CD8-positive, alpha-beta memory T cell (primary cell): ENCODE results near the gene STARD13. TPM values are rescaled to one million over a fixed set of nuclear protein-coding genes. Genes with fewer than 3 reads are reported as not detected.

Experiments used
- CTCF ChIA-PET: fragments of 350-600 bp; sonication (Branson Sonifier 250); formaldehyde crosslinking; loops from one replicate; lab custom pipeline; 2021; ENCODE audit warnings: antibody characterized with exemption; lab: Charles Lee
- POLR2A ChIA-PET: fragments of 350-600 bp; sonication (Branson Sonifier 250); formaldehyde crosslinking; loops from one replicate; lab custom pipeline; 2021; ENCODE audit warnings: antibody characterized with exemption; lab: Charles Lee
- DNase-seq, 5 donors: peaks; one replicate each; pipeline versions ENCODE4 v3.0.0 to v3.0.0-alpha.2; 2020 to 2022; ENCODE audit warnings: mixed read lengths in 1 of 5
- H3K27ac ChIP-seq: one replicate; pipeline ENCODE4 v1.7.0; 2013; ENCODE audit warnings: low read depth, mild to moderate bottlenecking, low read length, moderate library complexity
- H3K27me3 ChIP-seq: 2 replicates; pipeline ENCODE4 v1.7.0; 2013; ENCODE audit warnings: low read length, mild to moderate bottlenecking; ENCODE audit not compliant: insufficient read depth, poor library complexity, severe bottlenecking
- H3K36me3 ChIP-seq: 2 replicates; pipeline ENCODE4 v1.7.0; 2013; ENCODE audit warnings: mild to moderate bottlenecking, low read length, moderate library complexity; ENCODE audit not compliant: insufficient read depth
- H3K4me1 ChIP-seq: 2 replicates; pipeline ENCODE4 v1.7.0; 2013; ENCODE audit warnings: mild to moderate bottlenecking, low read length, moderate library complexity; ENCODE audit not compliant: insufficient read depth
- H3K4me3 ChIP-seq: 2 replicates; pipeline ENCODE4 v1.7.0; 2013; ENCODE audit warnings: mild to moderate bottlenecking, low read length
- H3K9me3 ChIP-seq: 2 replicates; pipeline ENCODE4 v1.7.0; 2013; ENCODE audit warnings: mild to moderate bottlenecking, low read length
- H3K27ac Mint-ChIP-seq, 8 donors: one replicate each; pipeline ENCODE4 v1.8.0; 2020 to 2021; ENCODE audit warnings: mixed read lengths in 8 of 8, mild to moderate bottlenecking in 6 of 8, inconsistent platforms in 3 of 8, moderate library complexity in 3 of 8
- H3K27me3 Mint-ChIP-seq, 2 donors: one replicate each; pipeline ENCODE4 v1.8.0; 2020 to 2021; ENCODE audit warnings: mixed read lengths in 2 of 2, mild to moderate bottlenecking in 1 of 2, moderate library complexity in 1 of 2
- H3K36me3 Mint-ChIP-seq, 3 donors: one replicate each; pipeline ENCODE4 v1.8.0; 2020 to 2021; ENCODE audit warnings: mixed read lengths in 3 of 3, inconsistent platforms in 1 of 3, mild to moderate bottlenecking in 1 of 3
- H3K4me1 Mint-ChIP-seq, 3 donors: one replicate each; pipeline ENCODE4 v1.8.0; 2020 to 2021; ENCODE audit warnings: mixed read lengths in 3 of 3, inconsistent platforms in 1 of 3, mild to moderate bottlenecking in 1 of 3
- H3K4me3 Mint-ChIP-seq, 7 donors: one replicate each; pipeline ENCODE4 v1.8.0; 2020 to 2021; ENCODE audit warnings: mixed read lengths in 7 of 7, mild to moderate bottlenecking in 6 of 7, moderate library complexity in 4 of 7, inconsistent platforms in 2 of 7
- H3K9me3 Mint-ChIP-seq, 5 donors: one replicate each; pipeline ENCODE4 v1.8.0; 2020 to 2022; ENCODE audit warnings: mixed read lengths in 5 of 5, mild to moderate bottlenecking in 3 of 5, moderate library complexity in 2 of 5, inconsistent platforms in 1 of 5
- polyA plus RNA-seq: library from polyadenylated mRNA; unstranded; fragments of 300-500 nt; fragmentation: Illumina TruSeq; gene quantifications from one replicate; pipeline ENCODE4 v1.2.3, GENCODE V29; 2021
- total RNA-seq, 2 experiments: library from RNA; stranded (reverse); gene quantifications; one replicate each; pipeline ENCODE4 v1.2.3, GENCODE V29; 2021

The STARD13 gene
- total and polyA plus RNA-seq, 3 experiments from 2014 or later = 0.40 to 0.48 TPM; not detected in 1

GRCh38 chr13:33299626-33300025, 14.1 kb upstream of the STARD13 start:
- CTCF ChIA-PET = no interaction called here

DNA sequence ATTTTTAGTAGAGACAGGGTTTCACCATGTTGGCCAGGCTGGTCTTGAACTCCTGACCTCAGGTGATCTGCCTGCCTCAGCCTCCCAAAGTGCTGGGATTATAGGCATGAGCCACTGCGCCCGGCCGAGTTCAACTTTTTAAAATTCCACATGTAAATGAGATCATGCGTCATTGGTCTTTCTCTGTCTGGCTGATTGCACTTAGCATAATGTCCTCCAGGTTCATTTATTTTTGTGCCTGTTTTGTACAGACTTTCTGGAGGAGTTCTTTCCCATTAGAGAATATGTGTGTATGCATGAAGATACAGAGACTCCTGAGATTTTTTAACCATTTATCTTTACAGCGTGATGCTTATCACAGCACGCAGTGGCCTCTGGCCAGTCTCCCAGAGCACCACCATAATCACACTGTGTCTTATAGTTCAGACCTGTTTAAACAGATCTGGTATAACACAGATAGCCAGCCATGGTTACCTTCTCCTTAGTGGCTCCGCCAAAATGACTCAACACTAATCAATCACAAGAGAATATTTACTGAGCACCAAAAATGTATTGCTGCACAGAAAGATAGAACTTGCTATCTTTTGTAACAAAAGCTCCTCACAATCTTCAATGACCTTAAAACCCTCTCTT, 11.4 kb upstream of the STARD13 start:
- DNase-seq = no peak
- H3K27ac Mint-ChIP-seq = no peak overlapping the region
- CTCF ChIA-PET = no interaction called here
- H3K4me3 Mint-ChIP-seq = no peak overlapping the region
- H3K4me3 ChIP-seq = no peak overlapping the region
- H3K9me3 Mint-ChIP-seq = no peaks in the 10 kb centered on the region
- H3K36me3 Mint-ChIP-seq = no peaks in the 10 kb centered on the region
- no peaks in the 10 kb centered on the region for H3K27me3 ChIP-seq
- peaks cover 4 to 6% (median 5%) of the 10 kb centered on the region in 3 donors for H3K4me1 Mint-ChIP-seq
- no peaks in the 10 kb centered on the region for H3K4me1 ChIP-seq
- no peaks in the 10 kb centered on the region for H3K36me3 ChIP-seq
- H3K27me3 Mint-ChIP-seq = peaks cover 3 to 14% of the 10 kb centered on the region in 2 donors
- H3K27ac ChIP-seq = no peak overlapping the region
- POLR2A ChIA-PET = no interaction called here
- no peaks in the 10 kb centered on the region for H3K9me3 ChIP-seq

More at GRCh38 chr13:33299626-33300025, 14.1 kb upstream of the STARD13 start:
- no peaks in the 10 kb centered on the region for H3K9me3 ChIP-seq
- H3K4me1 ChIP-seq = no peaks in the 10 kb centered on the region
- H3K36me3 Mint-ChIP-seq = no peaks in the 10 kb centered on the region
- H3K27ac Mint-ChIP-seq = no peak overlapping the region
- H3K9me3 Mint-ChIP-seq = no peaks in the 10 kb centered on the region
- no peak overlapping the region for H3K4me3 ChIP-seq
- H3K4me1 Mint-ChIP-seq = no peaks in the 10 kb centered on the region
- POLR2A ChIA-PET = no interaction called here
- H3K4me3 Mint-ChIP-seq = no peak overlapping the region
- no peaks in the 10 kb centered on the region for H3K36me3 ChIP-seq
- H3K27ac ChIP-seq = no peak overlapping the region
- H3K27me3 ChIP-seq = no peaks in the 10 kb centered on the region
- H3K27me3 Mint-ChIP-seq = peaks cover 1 to 16% of the 10 kb centered on the region in 2 donors
- no peak for DNase-seq

DNA sequence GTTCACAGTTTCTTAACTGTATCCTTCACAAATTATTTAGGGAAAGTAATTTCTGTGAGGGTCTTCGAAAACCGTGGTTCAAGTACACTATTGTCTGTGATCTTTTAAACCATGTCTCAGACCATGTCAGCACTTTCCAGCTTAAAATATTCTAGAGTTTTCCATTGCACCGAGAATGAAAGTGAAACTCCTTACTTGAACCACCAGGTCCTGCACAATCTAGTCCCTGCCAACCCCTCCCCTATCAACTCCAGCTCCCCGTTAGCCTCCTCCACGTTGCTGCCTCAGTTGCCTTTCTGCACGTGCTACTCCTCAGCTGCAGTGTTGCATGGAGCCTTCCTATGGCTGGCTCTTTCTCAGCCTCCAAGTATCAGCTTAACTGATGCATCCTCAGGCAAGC, 7.2 kb upstream of the STARD13 start:
- DNase-seq = no peak
- peaks cover 9 to 29% of the 10 kb centered on the region in 2 donors for H3K27me3 Mint-ChIP-seq
- no peaks in the 10 kb centered on the region for H3K9me3 Mint-ChIP-seq
- CTCF ChIA-PET = no interaction called here
- POLR2A ChIA-PET = no interaction called here
- no peak overlapping the region for H3K4me3 ChIP-seq
- peak overlapping the region in 6 of 7 donors; percentile 29 to 58 (median 43) for H3K4me3 Mint-ChIP-seq
- no peaks in the 10 kb centered on the region for H3K36me3 Mint-ChIP-seq
- no peaks in the 10 kb centered on the region for H3K4me1 ChIP-seq
- H3K27me3 ChIP-seq = no peaks in the 10 kb centered on the region
- no peaks in the 10 kb centered on the region for H3K36me3 ChIP-seq
- H3K27ac ChIP-seq = no peak overlapping the region
- H3K4me1 Mint-ChIP-seq = peaks cover 4 to 6% (median 5%) of the 10 kb centered on the region in 3 donors
- H3K27ac Mint-ChIP-seq = no peak overlapping the region
- H3K9me3 ChIP-seq = no peaks in the 10 kb centered on the region

DNA sequence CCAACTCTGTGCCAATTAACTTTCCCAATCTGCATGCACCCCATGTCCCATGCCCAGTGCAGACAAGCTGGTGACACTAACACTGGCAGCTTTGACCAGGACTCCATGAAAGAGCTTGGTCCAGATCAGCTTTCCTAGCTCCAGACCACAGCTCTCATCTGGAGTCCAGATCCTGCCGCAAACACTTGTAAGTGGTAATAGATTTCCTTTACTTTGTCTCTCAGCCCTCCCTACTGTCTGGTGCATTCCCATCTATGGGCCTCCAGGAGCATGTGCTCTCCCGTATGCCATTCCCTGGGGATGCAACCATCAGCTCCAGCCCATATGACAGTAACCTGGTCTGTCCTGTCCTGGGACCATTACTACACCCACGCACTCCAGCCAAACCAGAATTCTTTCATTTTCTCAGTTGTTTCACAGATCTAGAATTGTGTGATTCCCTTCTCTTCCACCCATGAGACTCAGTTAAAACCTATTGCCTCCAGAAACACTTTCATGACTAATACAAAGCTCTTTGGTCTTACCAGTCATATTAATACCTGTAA, 4.9 kb upstream of the STARD13 start:
- peaks cover 4% of the 10 kb centered on the region for H3K27me3 ChIP-seq
- H3K36me3 Mint-ChIP-seq = no peaks in the 10 kb centered on the region
- no peak overlapping the region for H3K4me3 ChIP-seq
- no peak for DNase-seq
- H3K27me3 Mint-ChIP-seq = peaks cover 11 to 40% of the 10 kb centered on the region in 2 donors
- no peaks in the 10 kb centered on the region for H3K36me3 ChIP-seq
- H3K27ac ChIP-seq = no peak overlapping the region
- peaks cover 6% of the 10 kb centered on the region for H3K4me1 ChIP-seq
- no peak overlapping the region for H3K27ac Mint-ChIP-seq
- H3K9me3 ChIP-seq = no peaks in the 10 kb centered on the region
- POLR2A ChIA-PET = no interaction called here
- H3K4me3 Mint-ChIP-seq = no peak overlapping the region
- peaks cover 13 to 17% (median 14%) of the 10 kb centered on the region in 3 donors for H3K4me1 Mint-ChIP-seq
- H3K9me3 Mint-ChIP-seq = no peaks in the 10 kb centered on the region
- CTCF ChIA-PET = no interaction called here

DNA sequence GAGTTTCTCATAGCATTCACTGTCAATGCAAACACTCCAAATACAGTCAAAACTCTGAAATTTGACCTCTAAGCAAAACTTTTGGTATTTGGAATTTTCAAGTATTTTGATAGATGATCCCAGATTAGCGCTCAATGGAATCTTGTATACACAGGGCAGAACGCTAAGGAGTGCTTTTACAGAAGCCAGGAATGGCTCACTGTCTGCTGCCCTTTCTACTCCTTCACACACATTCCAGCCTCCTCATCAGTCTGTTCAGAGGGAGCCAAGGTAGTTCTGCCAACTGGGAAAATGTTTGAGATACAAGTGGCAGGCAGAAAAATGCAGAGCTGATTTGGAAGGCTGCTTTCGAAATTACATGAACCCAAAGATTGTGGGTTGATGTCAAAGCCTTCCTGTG, 4.4 kb upstream of the STARD13 start:
- Mint-ChIP-seq H3K4me3 (no peak overlapping the region), H3K9me3 (no peaks in the 10 kb centered on the region), H3K27me3 (peaks cover 15 to 44% of the 10 kb centered on the region in 2 donors), H3K4me1 (peaks cover 18 to 22% (median 19%) of the 10 kb centered on the region in 3 donors), H3K36me3 (no peaks in the 10 kb centered on the region), H3K27ac (no peak overlapping the region)
- no peak for DNase-seq
- POLR2A ChIA-PET = no interaction called here
- peaks cover 4% of the 10 kb centered on the region for H3K27me3 ChIP-seq
- H3K4me3 ChIP-seq = no peak overlapping the region
- peaks cover 11% of the 10 kb centered on the region for H3K4me1 ChIP-seq
- no peaks in the 10 kb centered on the region for H3K36me3 ChIP-seq
- H3K27ac ChIP-seq = no peak overlapping the region
- H3K9me3 ChIP-seq = no peaks in the 10 kb centered on the region
- CTCF ChIA-PET = no interaction called here

DNA sequence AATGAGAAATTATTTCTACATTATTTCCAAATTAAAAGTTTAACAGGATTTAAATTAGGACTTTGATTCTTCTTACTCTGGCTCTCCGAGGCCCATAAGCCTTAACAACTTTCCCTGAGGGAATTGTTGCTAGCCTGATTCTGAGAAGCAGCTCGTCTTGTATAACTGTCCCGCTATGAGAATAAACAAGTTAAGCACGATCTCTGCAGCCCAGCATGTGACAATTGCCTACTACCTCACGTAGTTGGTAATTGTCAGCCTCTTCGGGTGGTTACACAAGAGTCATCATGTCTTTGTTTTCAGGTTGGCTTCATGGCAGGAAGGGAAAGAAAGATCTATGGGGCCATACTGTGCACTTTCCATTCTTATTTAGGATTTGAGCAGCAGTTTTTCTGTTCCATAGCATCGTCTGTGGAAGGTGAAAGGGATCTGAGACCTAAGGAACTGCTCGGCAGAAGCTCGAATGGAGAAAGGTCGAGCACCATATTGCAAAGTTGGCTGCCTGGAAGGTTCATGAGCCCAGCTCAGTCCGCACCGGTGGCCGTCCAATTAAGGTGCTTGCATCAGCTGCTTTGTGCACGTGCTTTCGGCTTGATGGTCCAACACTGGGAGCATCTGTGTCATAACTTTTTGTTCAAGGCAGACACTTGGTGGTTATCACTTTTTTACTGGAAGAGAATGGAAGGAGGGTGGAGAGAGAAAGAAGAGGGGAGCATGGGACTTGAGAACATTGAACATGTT, 1.8 kb upstream of the STARD13 start:
- Mint-ChIP-seq H3K4me3 (no peak overlapping the region), H3K27me3 (peaks cover 18 to 56% of the 10 kb centered on the region in 2 donors), H3K4me1 (peaks cover 14 to 21% (median 14%) of the 10 kb centered on the region in 3 donors), H3K9me3 (no peaks in the 10 kb centered on the region), H3K36me3 (no peaks in the 10 kb centered on the region), H3K27ac (no peak overlapping the region)
- Histone ChIP-seq H3K27me3 (peaks cover 4% of the 10 kb centered on the region), H3K36me3 (no peaks in the 10 kb centered on the region), H3K27ac (no peak overlapping the region), H3K4me1 (peaks cover 15% of the 10 kb centered on the region), H3K4me3 (no peak overlapping the region), H3K9me3 (no peaks in the 10 kb centered on the region)
- DNase-seq = no peak
- CTCF ChIA-PET = no interaction called here
- POLR2A ChIA-PET = no interaction called here

- peaks cover 23 to 65% of the 10 kb centered on the region in 2 donors for H3K27me3 Mint-ChIP-seq
- H3K4me3 ChIP-seq = no peak overlapping the region
Observed at GRCh38 chr13:33286128-33286527, 573 bp upstream of the STARD13 start.

GRCh38 chr13:33284916-33285315, 639 bp downstream of the STARD13 start:
- no peak overlapping the region for H3K27ac ChIP-seq

More at GRCh38 chr13:33286128-33286527, 573 bp upstream of the STARD13 start:
- Mint-ChIP-seq H3K36me3 (no peaks in the 10 kb centered on the region), H3K27ac (no peak overlapping the region), H3K4me3 (peak overlapping the region in 5 of 7 donors; percentile 27 to 73 (median 64)), H3K9me3 (no peaks in the 10 kb centered on the region), H3K4me1 (peaks cover 14 to 21% (median 14%) of the 10 kb centered on the region in 3 donors)
- Histone ChIP-seq H3K9me3 (no peaks in the 10 kb centered on the region), H3K27ac (no peak overlapping the region), H3K36me3 (no peaks in the 10 kb centered on the region), H3K27me3 (peaks cover 4% of the 10 kb centered on the region), H3K4me1 (peaks cover 15% of the 10 kb centered on the region)
- no peak for DNase-seq
- ChIA-PET POLR2A (no interaction called here), CTCF (no interaction called here)

More at GRCh38 chr13:33284916-33285315, 639 bp downstream of the STARD13 start:
- no peaks in the 10 kb centered on the region for H3K36me3 ChIP-seq
- H3K4me1 ChIP-seq = peaks cover 15% of the 10 kb centered on the region
- Mint-ChIP-seq H3K36me3 (no peaks in the 10 kb centered on the region), H3K4me1 (peaks cover 14 to 21% (median 14%) of the 10 kb centered on the region in 3 donors), H3K4me3 (peak overlapping the region in 4 of 7 donors; percentile 63 to 73 (median 66)), H3K27ac (peak overlapping the region in 1 of 8 donors; percentile 4), H3K27me3 (peaks cover 18 to 66% of the 10 kb centered on the region in 2 donors), H3K9me3 (no peaks in the 10 kb centered on the region)
- H3K27me3 ChIP-seq = peaks cover 4% of the 10 kb centered on the region
- POLR2A ChIA-PET = no interaction called here
- no peak overlapping the region for H3K4me3 ChIP-seq
- H3K9me3 ChIP-seq = no peaks in the 10 kb centered on the region
- DNase-seq = no peak
- CTCF ChIA-PET = no interaction called here
